IPS DF 6.9 (cell line): Measurements from ENCODE around the gene AMY2B.
"Not testable (repeated sequence)": the region's sequence is repeated elsewhere in the genome, so short reads cannot be mapped to it uniquely, and the experiment has no call there.

Experiments
- DNase-seq: peaks from one replicate; pipeline ENCODE4 v3.0.0-alpha.2; 2013; ENCODE audit warnings: low read depth, low spot score
- H3K27ac ChIP-seq: one replicate; pipeline ENCODE4 v1.5.1; 2013; ENCODE audit warnings: low read length, control low read depth
- H3K27me3 ChIP-seq: 2 replicates; pipeline ENCODE4 v1.6.1; 2013; ENCODE audit warnings: mild to moderate bottlenecking, low read length; ENCODE audit not compliant: control insufficient read depth, insufficient read depth
- H3K36me3 ChIP-seq: 2 replicates; pipeline ENCODE4 v1.6.1; 2013; ENCODE audit warnings: low read length; ENCODE audit not compliant: control insufficient read depth, insufficient read depth
- H3K4me1 ChIP-seq: 2 replicates; pipeline ENCODE4 v1.6.1; 2013; ENCODE audit warnings: low read length; ENCODE audit not compliant: control insufficient read depth, insufficient read depth
- H3K4me3 ChIP-seq: 2 replicates; pipeline ENCODE4 v1.5.1; 2013; ENCODE audit warnings: mild to moderate bottlenecking, low read length
- H3K9me3 ChIP-seq: 2 replicates; pipeline ENCODE4 v1.6.1; 2013; ENCODE audit warnings: low read length, inconsistent platforms; ENCODE audit not compliant: control insufficient read depth, insufficient read depth
- WGBS: extraction: QIAGEN DNeasy Blood & Tissue Kit; methylation state at CpG from one replicate; pipeline ENCODE4 v1.1.7; 2013; ENCODE audit warnings: mixed read lengths, missing lambda C conversion rate; ENCODE audit not compliant: insufficient read length, insufficient coverage; 5-methylcytosine and 5-hydroxymethylcytosine counted together

AMY2B gene

DNA sequence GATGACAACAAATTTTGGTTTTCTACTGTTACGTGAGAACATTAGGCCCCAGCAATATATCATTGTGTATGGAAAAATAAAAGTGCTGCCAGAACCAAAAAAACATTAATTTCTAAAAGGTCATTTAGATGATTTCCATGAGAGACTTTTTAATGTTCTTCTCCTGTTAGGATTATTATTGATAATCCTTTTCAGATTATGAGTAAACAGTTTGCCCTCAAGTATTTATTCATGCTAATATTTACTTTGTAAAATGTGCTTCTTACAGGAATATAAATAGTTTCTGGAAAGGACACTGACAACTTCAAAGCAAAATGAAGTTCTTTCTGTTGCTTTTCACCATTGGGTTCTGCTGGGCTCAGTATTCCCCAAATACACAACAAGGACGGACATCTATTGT is at the start of gene AMY2B:
Gene AMY2B (plus strand): TSS at position 301 of the 400 bp plus-strand sequence. CDS start 14 bp downstream, at position 315.
- no CpG with 5 or more reads among the region's 2 CpGs for WGBS

DNA sequence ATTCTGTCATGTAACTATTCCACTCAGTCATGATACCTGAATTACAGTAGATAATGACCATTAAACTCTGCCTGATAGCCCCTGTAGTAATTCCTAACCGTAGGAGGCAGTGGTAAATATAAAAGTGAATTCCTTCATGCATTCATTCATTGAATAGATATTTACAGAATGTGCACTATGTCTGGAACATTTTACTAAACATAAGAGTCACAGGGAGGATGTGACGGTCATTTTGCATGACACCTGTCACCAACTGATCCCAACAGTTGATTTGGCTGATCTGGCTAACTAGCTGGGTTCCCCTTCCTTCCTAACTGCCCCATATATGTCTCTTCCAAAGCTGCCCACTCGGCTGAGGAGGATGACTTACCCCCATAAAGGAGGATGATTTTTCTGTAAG is 48.0 kb upstream of the AMY2B start:
- no peaks in the 10 kb centered on the region; the same call in 1 of the 2 replicates for H3K27me3 ChIP-seq
- WGBS: no CpG with 5 or more reads among the region's 3 CpGs
- DNase-seq: no peak

More for the DNA sequence above, at the start of gene AMY2B:
- not testable (repeated sequence) for H3K9me3 ChIP-seq, H3K27ac ChIP-seq, H3K4me1 ChIP-seq, DNase-seq, H3K27me3 ChIP-seq, H3K36me3 ChIP-seq, H3K4me3 ChIP-seq

DNA sequence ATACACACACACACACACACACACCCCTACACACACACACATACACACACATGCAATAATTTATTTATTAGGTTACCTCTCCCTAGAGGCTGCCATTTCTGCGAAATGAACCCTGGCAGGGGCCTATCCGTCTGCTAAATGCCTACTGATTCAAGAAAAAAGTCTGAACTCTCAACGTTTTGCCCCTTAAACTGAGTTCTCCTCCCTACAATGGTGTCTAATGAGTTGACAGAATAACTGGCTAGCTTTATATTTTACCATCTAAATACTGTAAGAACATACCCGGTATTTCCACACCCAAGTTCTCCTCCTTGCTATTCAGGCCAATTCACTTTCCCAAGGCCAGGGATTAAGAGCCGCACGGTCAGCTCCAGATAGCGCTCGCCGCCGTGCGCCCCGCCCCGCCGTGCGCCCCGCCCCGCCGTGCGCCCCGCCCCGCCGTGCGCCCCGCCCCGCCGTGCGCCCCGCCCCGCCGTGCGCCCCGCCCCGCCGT is 46.2 kb upstream of the AMY2B start:
- no CpG with 5 or more reads among the region's 34 CpGs for WGBS
- H3K27ac ChIP-seq: no peak overlapping the region
- H3K4me1 ChIP-seq: no peaks in the 10 kb centered on the region
- no peaks in the 10 kb centered on the region for H3K9me3 ChIP-seq
- peak; percentile 7 for DNase-seq
- H3K36me3 ChIP-seq: no peaks in the 10 kb centered on the region
- no peaks in the 10 kb centered on the region; the same call in 1 of the 2 replicates for H3K27me3 ChIP-seq
- H3K4me3 ChIP-seq: no peak overlapping the region

More for the DNA sequence above, 48.0 kb upstream of the AMY2B start:
- Histone ChIP-seq H3K4me1 (no peaks in the 10 kb centered on the region), H3K4me3 (no peak overlapping the region), H3K36me3 (no peaks in the 10 kb centered on the region), H3K9me3 (no peaks in the 10 kb centered on the region), H3K27ac (no peak overlapping the region)

DNA sequence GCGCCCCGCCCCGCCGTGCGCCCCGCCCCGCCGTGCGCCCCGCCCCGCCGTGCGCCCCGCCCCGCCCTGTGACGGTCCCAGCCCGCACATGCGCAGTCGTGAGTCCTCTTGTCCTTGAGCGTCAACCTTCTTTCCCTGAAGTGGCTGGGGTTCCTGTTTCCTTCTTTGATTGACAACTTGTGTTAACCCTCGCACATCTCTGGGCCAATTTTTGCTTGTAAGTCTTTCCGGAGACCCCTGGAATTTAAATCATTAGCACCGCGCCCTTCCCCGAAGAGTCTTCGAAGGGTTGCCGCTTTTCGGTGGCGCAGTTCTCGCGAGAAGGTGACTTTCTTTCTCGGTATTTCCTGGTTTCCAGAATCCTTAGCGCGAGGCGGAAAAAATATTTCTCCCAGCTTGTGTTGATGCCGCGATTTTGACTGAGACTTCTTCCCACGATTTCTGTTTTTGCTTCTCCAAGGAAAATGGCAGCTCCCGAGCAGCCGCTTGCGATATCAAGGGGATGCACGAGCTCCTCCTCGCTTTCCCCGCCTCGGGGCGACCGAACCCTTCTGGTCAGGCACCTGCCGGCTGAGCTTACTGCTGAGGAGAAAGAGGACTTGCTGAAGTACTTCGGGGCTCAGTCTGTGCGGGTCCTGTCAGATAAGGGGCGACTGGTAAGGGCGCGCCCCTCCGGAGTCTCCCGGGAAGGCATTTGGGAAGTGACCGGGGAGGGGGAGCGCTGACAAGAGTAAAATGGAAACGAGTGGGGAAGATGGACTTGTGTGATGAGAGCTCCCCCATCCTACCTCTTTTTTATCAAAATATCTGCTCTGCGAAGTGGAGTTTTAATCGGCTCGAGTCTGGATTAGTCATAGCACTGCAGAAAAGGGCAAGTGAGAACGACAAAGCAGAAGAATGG is 45.5 kb upstream of the AMY2B start, which contains the start of gene RNPC3:
Gene RNPC3 (plus strand): TSS at position 93 of the 901 bp plus-strand sequence. CDS start 372 bp downstream, at position 465.
- WGBS: no CpG with 5 or more reads among the region's 62 CpGs
- H3K9me3 ChIP-seq: no peaks in the 10 kb centered on the region
- no peaks in the 10 kb centered on the region; the same call in 1 of the 2 replicates for H3K27me3 ChIP-seq
- H3K4me3 ChIP-seq: peak within 1 kb of the TSS; percentile 91; the same call in 1 of the 2 replicates
- H3K4me1 ChIP-seq: no peaks in the 10 kb centered on the region
- no peak within 1 kb of the TSS for H3K27ac ChIP-seq
- DNase-seq: peak; percentile 31
- no peaks in the 10 kb centered on the region for H3K36me3 ChIP-seq

DNA sequence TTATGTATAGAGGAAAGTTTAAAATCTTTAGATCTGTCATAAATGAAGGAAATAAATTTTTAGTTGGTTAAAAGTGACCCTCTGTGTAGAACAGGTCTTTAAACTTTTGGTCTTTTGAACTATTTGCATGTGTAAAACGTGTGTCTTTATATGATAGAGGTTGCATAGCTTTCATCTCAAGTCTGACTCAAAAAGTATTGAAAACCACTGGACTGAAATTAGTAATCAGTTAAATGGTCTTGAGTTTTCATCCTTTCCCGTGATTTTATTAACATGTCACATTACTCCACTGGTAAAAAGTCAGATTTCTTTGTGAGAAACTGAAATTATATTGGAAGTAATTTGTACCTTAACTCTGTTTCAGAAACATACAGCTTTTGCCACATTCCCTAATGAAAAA is 44.1 kb upstream of the AMY2B start:
- no CpG with 5 or more reads among the region's 2 CpGs for WGBS
- Histone ChIP-seq H3K36me3 (no peaks in the 10 kb centered on the region), H3K27ac (no peak overlapping the region), H3K9me3 (no peaks in the 10 kb centered on the region), H3K4me3 (no peak overlapping the region), H3K4me1 (no peaks in the 10 kb centered on the region), H3K27me3 (no peaks in the 10 kb centered on the region)
- DNase-seq: no peak

DNA sequence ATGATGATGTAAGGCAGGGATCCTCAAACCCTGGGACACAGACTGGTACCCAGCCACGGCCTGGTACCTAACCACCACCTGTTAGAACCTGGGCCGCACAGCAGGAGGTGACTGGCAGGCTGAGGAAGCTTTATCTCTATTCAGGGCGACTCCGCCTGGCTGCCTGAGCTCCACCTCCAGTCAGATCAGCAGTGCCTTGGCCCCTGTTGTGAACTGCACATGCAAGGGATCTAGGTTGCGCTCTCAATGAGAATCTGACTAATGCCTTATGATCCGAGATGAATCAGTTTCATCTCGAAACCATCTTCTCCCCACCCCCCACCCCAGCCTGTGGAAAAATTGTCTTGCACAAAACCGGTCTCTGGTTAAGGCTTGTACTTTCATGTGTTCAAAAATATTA is 41.6 kb upstream of the AMY2B start:
- Histone ChIP-seq H3K4me1 (no peaks in the 10 kb centered on the region), H3K9me3 (no peaks in the 10 kb centered on the region), H3K4me3 (no peak overlapping the region), H3K27me3 (no peaks in the 10 kb centered on the region), H3K36me3 (no peaks in the 10 kb centered on the region), H3K27ac (no peak overlapping the region)
- no peak for DNase-seq
- WGBS: no CpG with 5 or more reads among the region's 8 CpGs

DNA sequence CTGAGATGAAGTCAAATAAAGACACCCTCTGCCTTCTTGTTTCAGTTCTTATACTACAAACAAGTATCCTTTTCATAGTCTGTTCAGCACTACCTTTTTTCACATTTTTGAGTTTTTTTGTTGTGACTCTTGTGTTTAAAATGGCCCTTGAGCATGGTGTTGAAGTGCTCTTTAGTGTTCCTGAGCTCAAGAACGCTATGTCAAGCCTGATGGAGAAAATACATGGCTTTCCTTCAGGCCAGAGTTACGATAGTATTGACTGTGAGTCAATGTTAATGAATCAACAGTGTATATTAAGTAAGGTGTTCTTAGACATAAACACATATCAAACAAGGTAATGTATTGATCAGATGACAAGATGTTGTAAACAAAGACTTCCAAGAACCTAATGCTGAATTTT is 33.2 kb upstream of the AMY2B start:
- no peaks in the 10 kb centered on the region for H3K9me3 ChIP-seq
- no peak overlapping the region for H3K4me3 ChIP-seq
- H3K4me1 ChIP-seq: no peaks in the 10 kb centered on the region
- WGBS: no CpG with 5 or more reads among the region's 2 CpGs
- H3K27ac ChIP-seq: no peak overlapping the region
- no peaks in the 10 kb centered on the region for H3K27me3 ChIP-seq
- no peak for DNase-seq
- no peaks in the 10 kb centered on the region; the same call in 1 of the 2 replicates for H3K36me3 ChIP-seq

DNA sequence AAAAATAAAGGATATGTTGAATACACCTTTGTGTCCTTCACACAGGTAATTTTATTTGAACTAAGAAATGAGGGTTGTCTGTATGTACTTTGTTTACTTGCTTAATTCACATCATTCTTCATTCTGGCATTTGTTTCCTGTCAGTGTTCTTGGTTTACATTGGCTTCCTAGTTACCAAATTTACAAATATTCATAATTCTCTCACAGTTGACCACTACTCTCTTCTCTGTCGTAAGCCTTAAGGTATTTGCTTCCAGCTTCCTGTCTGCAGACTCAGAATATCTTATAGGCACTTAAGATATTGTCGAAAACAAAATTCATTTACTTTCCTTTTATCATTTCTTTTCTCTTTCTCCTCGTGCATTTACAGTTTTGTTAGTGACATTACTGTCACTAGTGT is 30.0 kb upstream of the AMY2B start:
- no peak overlapping the region for H3K27ac ChIP-seq
- H3K9me3 ChIP-seq: no peaks in the 10 kb centered on the region
- 100% methylated on average over 2 of the region's 3 CpGs for WGBS
- no peaks in the 10 kb centered on the region for H3K4me1 ChIP-seq
- no peak for DNase-seq
- H3K27me3 ChIP-seq: no peaks in the 10 kb centered on the region
- H3K36me3 ChIP-seq: no peaks in the 10 kb centered on the region; the same call in 1 of the 2 replicates
- H3K4me3 ChIP-seq: no peak overlapping the region

DNA sequence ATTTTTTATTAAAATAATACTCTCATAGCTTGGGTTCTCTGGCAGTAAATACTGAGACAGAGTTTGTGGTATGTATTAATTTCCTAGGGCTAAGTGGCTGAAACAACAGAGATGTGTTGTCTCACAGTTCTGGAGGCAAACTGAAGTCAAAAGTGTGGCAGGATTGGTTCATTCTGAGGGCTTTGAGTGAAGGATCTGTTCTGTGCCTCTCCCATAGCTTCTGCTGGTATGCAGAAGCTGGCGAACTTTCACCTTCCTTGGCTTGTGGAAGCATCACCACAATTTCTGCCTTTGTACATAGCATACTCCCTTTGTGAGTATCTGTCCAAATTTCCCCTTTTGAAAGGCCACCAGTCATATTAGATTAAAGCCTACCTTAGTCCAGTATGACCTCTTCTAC is 24.9 kb upstream of the AMY2B start:
- no peaks in the 10 kb centered on the region for H3K9me3 ChIP-seq
- H3K27ac ChIP-seq: no peak overlapping the region
- DNase-seq: no peak
- H3K4me1 ChIP-seq: no peaks in the 10 kb centered on the region
- H3K27me3 ChIP-seq: no peaks in the 10 kb centered on the region
- no peak overlapping the region for H3K4me3 ChIP-seq
- WGBS: no CpG with 5 or more reads among the region's 1 CpG
- peaks cover 5% of the 10 kb centered on the region; the same call in 1 of the 2 replicates for H3K36me3 ChIP-seq

DNA sequence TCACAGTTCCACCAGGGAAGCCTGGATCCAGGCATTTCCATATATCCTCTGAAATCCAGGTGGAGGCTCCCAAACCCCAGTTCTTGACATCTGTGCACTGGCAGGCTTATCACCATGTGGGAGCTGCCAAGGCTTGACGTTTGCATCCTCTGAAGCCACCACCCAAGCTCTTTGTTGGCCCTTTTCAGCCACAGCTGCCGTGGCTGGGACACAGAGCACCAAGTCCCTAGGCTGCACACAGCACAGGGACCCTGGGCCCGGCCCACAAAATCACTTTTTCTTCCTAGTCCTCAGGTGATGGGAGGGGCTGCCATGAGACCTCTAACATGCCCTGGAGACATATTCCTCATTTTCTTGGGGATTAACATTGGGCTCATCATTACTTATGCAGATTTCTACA is 23.5 kb upstream of the AMY2B start:
- DNase-seq: no peak
- Histone ChIP-seq H3K27me3 (no peaks in the 10 kb centered on the region), H3K9me3 (no peaks in the 10 kb centered on the region), H3K4me3 (no peak overlapping the region), H3K36me3 (peaks cover 5% of the 10 kb centered on the region; the same call in 1 of the 2 replicates), H3K4me1 (no peaks in the 10 kb centered on the region), H3K27ac (no peak overlapping the region)
- WGBS: no CpG with 5 or more reads among the region's 3 CpGs
